Nephron progenitor cell (in vitro differentiated cells): ENCODE results near the gene SLC29A1.
"Not testable (repeated sequence)": the region's sequence is repeated elsewhere in the genome, so short reads cannot be mapped to it uniquely, and the experiment has no call there.

Source experiments
- DNase-seq: peaks from one replicate; pipeline ENCODE4 v3.0.0; 2021
- H3K27ac Mint-ChIP-seq: 2 replicates; pipeline ENCODE4 v1.8.0; 2021; ENCODE audit warnings: mild to moderate bottlenecking, moderate library complexity, mixed read lengths
- H3K27me3 Mint-ChIP-seq: 2 replicates; pipeline ENCODE4 v1.8.0; 2021; ENCODE audit warnings: mild to moderate bottlenecking, low read depth, mixed read lengths; ENCODE audit not compliant: poor library complexity
- H3K36me3 Mint-ChIP-seq: 2 replicates; pipeline ENCODE4 v1.8.0; 2021; ENCODE audit warnings: low read depth, mixed read lengths
- H3K4me1 Mint-ChIP-seq: 2 replicates; pipeline ENCODE4 v1.8.0; 2021; ENCODE audit warnings: mixed read lengths
- H3K4me3 Mint-ChIP-seq: 2 replicates; pipeline ENCODE4 v1.8.0; 2021; ENCODE audit warnings: mild to moderate bottlenecking, moderate library complexity, mixed read lengths
- H3K9me3 Mint-ChIP-seq: 2 replicates; pipeline ENCODE4 v1.8.0; 2021; ENCODE audit warnings: mild to moderate bottlenecking, moderate library complexity, mixed read lengths
- CTCF ChIP-seq: fragments of 200-600 bp; sonication (generic); IDR thresholded peaks from 2 replicates; pipeline ENCODE4 v1.5.0; 2021; ENCODE audit warnings: antibody characterized with exemption

Gene SLC29A1

GRCh38 chr6:44190715-44191114 is 32.7 kb upstream of the SLC29A1 start:
- TF ChIP-seq CTCF, result no peak

GRCh38 chr6:44192428-44193041 is 30.9 kb upstream of the SLC29A1 start:
- H3K36me3 Mint-ChIP-seq, result no peaks in the 10 kb centered on the region
- peak overlapping the region; percentile 73 for H3K27ac Mint-ChIP-seq
- no peaks in the 10 kb centered on the region for H3K9me3 Mint-ChIP-seq
- no peak for DNase-seq
- no peak for TF ChIP-seq CTCF
- H3K4me1 Mint-ChIP-seq, result peaks cover 19% of the 10 kb centered on the region
- H3K27me3 Mint-ChIP-seq, result peaks cover 12% of the 10 kb centered on the region
- no peak overlapping the region for H3K4me3 Mint-ChIP-seq

More at GRCh38 chr6:44190715-44191114, 32.7 kb upstream of the SLC29A1 start:
- H3K27me3 Mint-ChIP-seq, result peaks cover 17% of the 10 kb centered on the region
- no peaks in the 10 kb centered on the region for H3K9me3 Mint-ChIP-seq
- H3K4me3 Mint-ChIP-seq, result no peak overlapping the region
- no peaks in the 10 kb centered on the region for H3K36me3 Mint-ChIP-seq
- H3K27ac Mint-ChIP-seq, result no peak overlapping the region
- peaks cover 38% of the 10 kb centered on the region for H3K4me1 Mint-ChIP-seq
- no peak for DNase-seq

- peaks cover 19% of the 10 kb centered on the region for H3K4me1 Mint-ChIP-seq
- no peak for TF ChIP-seq CTCF
Observed at GRCh38 chr6:44193307-44193910, 30.0 kb upstream of the SLC29A1 start.

GRCh38 chr6:44194326-44194725 is 29.1 kb upstream of the SLC29A1 start:
- H3K4me3 Mint-ChIP-seq, result no peak overlapping the region

More at GRCh38 chr6:44193307-44193910, 30.0 kb upstream of the SLC29A1 start:
- H3K27ac Mint-ChIP-seq, result no peak overlapping the region
- no peak overlapping the region for H3K4me3 Mint-ChIP-seq
- peaks cover 12% of the 10 kb centered on the region for H3K27me3 Mint-ChIP-seq
- no peak for DNase-seq
- H3K36me3 Mint-ChIP-seq, result no peaks in the 10 kb centered on the region
- H3K9me3 Mint-ChIP-seq, result no peaks in the 10 kb centered on the region

GRCh38 chr6:44196351-44196750 is 27.0 kb upstream of the SLC29A1 start:
- not testable (repeated sequence) for H3K27me3 Mint-ChIP-seq, H3K27ac Mint-ChIP-seq, H3K9me3 Mint-ChIP-seq, H3K36me3 Mint-ChIP-seq, DNase-seq, H3K4me3 Mint-ChIP-seq
- H3K4me1 Mint-ChIP-seq, result peaks cover 23% of the 10 kb centered on the region

More at GRCh38 chr6:44194326-44194725, 29.1 kb upstream of the SLC29A1 start:
- TF ChIP-seq CTCF, result no peak
- DNase-seq, result no peak
- Mint-ChIP-seq H3K4me1 (peaks cover 17% of the 10 kb centered on the region), H3K9me3 (no peaks in the 10 kb centered on the region), H3K27ac (peak overlapping the region; percentile 55), H3K36me3 (no peaks in the 10 kb centered on the region), H3K27me3 (peaks cover 11% of the 10 kb centered on the region)

GRCh38 chr6:44198684-44199083 is 24.7 kb upstream of the SLC29A1 start:
- Mint-ChIP-seq H3K36me3 (no peaks in the 10 kb centered on the region), H3K27me3 (peaks cover 9% of the 10 kb centered on the region), H3K4me3 (no peak overlapping the region), H3K27ac (peak overlapping the region; percentile 64), H3K9me3 (no peaks in the 10 kb centered on the region), H3K4me1 (peaks cover 33% of the 10 kb centered on the region)
- TF ChIP-seq CTCF, result no peak
- no peak for DNase-seq
